HG02973 (cell line): Measurements from ENCODE around the gene PRR14L.

Experiments
- ATAC-seq: cut with Tn5 transposase; IDR thresholded peaks from one replicate; pipeline ENCODE4 v1.9.1; 2021; ENCODE audit warnings: moderate library complexity; ENCODE audit not compliant: unreplicated experiment

The PRR14L gene

GRCh38 chr22:31647066-31647465 is 102.9 kb downstream of the PRR14L start:
- no peak for ATAC-seq

GRCh38 chr22:31646186-31647019 is 103.5 kb downstream of the PRR14L start:
- ATAC-seq: no peak

GRCh38 chr22:31639436-31640039 is 110.4 kb downstream of the PRR14L start:
- ATAC-seq: no peak

- ATAC-seq: no peak
Observed at GRCh38 chr22:31637891-31638618, 111.9 kb downstream of the PRR14L start.

GRCh38 chr22:31637447-31637890 is 112.5 kb downstream of the PRR14L start:
- peak; percentile 46 for ATAC-seq

- no peak for ATAC-seq
Observed at GRCh38 chr22:31635638-31636306, 114.2 kb downstream of the PRR14L start.

GRCh38 chr22:31631436-31631835 is 118.5 kb downstream of the PRR14L start:
- no peak for ATAC-seq
